EL (cell line): ENCODE measurements around the gene ATP7B.
"Not testable (repeated sequence)": the region's sequence is repeated elsewhere in the genome, so short reads cannot be mapped to it uniquely, and the experiment has no call there.

ENCODE experiments used
- DNase-seq: peaks from one replicate; pipeline ENCODE4 v3.0.0-alpha.2; 2016

Gene ATP7B

DNA sequence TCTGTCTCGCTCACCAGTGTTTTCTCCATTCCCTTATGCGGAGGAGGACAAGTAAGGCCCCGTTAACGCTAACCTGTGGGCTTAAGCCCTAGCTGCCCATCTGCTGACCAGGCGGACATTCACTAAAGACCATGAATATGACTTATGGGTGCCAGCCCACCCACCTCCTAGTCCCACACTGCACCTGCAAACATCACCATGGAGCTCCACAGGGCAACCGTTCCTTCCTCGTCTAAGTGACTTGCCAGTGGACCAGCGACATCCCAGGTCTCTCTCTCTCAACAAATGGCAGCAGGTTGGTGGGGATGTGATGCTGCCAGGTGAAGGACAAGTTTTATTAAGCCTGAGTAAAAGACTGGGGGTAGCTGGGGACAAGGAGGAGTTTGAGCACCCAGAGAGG lies 94.3 kb downstream of the ATP7B start:
- no peak for DNase-seq

DNA sequence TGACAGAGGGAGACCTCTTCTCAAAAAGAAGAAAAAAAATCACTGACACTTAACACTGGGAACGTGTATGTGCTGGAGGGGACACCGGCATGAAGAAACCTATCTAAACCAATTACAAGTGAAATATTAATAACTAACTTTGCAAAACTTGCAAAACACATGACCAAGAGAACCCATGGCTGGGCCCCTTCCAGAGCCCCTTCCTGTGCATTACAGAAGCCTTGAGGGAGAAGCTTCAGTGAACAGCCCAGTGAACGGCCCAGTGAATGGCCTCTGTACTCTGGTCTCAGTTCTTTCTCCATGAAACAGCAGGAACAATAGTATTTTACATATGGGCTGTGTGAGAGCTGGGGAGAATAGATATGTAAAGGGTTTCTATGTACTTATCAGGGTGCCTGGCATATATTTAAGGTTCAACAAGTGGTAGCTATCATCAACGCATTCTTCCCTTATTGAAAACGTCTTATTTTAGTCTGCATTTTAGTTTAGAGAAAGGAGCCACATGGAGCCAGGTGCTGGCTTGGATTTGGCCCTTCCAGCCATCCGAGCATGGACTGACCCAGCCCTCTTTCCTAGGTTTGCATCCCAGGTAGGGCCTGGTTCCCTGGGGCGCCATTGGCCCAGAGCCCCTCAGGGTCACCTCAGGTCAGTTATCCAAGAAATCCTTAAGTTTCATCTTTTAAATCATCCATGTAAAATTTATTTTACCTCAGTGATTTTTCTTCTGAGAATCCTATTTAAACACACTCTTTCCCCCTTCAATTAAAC lies 95.0 kb downstream of the ATP7B start:
- no peak for DNase-seq

DNA sequence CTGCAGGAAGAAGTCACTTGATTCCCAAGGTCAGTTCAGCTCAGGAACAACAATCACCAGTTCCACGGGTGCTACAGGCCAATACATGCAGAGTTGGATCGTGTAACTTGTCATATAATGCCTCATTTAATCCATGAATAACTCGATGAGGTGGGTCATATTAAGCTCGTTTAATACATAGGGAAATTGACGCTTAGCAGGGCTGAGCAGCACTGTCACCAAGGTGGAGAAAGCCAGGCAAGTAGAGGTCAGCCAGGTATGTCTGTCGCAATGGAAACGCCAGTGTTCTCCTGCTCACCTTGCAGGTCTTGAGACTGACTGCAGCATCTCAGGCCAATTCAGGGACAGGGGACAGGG lies 97.1 kb downstream of the ATP7B start:
- no peak for DNase-seq

DNA sequence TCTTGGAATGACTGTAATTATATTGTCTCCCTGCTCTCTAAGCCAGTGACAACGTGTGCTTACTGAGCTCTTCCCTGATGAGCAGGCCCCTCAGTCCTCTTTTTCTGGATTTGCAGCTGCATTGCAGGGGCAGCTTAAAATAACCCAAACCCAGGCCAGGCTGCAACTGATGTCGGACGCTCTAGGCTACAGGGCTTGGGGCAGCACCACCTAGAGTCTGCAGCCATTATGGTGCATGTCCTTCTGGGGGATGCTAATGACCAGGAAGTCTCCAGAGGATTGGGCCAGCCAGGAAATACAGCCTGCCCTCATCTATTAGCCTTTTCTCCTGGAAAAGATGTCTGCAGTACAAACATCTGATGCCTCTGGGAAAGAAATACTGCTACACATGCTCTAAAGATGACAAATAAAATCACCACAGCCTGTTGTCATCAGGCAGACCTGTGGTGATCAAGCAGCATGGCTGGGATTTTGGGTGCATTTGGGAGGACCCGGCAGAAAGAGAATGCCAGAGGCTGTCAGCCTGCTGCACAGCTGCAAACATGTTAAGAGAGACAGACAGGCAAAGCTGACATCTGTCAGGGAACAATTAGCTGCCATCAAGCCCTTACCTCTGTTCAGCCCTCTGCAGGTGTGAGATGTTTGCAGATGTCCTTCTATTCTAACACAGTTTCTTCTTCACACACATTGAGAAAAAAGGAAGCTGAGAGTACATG lies 97.7 kb downstream of the ATP7B start:
- DNase-seq, result no peak

DNA sequence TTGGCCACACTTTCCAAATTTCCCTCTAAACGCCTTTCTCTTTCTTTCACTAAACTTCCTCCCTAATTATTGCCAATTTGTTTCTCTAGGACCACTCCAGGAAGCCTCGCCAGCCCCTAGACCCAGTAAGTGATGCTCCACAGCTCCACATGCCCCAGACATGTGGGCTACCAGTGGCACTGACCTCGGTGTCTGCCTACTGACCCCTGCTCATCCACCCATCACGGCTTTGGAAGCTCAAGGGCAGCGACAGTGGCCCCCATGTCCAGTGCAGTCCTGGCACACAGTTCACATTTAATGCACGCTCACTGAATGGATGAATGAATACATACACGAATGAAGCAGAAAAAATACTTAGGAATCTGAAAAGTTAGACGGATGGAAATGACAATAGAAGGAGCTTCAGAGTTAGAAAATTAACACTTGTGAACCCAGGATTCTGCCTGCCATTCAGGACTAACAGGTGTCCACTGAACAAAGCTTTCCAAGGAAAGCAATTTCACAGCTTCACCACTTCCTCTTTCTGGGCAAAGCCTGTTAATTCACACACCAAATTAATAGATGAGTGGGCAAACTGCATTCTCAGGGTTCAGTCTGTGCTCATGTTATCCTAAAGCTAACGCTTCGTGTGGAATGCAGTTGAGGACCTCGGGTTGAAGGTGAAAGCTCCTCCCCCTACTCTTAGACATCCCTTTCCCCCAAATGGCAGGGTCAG lies 98.6 kb downstream of the ATP7B start:
- no peak for DNase-seq

DNA sequence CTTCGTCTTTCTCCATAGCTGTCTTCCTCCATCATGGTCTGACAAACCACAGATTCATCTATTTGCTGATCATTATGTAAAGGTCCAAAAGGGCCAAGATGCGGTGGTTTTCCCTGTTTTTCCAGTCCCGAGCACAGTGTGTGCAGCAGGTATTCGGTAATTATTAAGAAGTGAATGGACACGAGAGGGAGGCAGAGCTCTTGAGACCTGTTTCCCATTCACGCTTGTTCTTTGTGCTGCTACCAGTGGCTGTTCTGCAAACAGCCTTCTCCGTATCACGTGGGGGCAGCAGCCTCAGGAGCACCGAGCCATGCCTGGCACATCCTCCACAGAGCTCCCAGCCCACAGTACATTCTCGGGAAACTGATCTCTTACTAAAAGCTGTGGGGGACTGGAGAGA lies 99.2 kb downstream of the ATP7B start:
- no peak for DNase-seq

DNA sequence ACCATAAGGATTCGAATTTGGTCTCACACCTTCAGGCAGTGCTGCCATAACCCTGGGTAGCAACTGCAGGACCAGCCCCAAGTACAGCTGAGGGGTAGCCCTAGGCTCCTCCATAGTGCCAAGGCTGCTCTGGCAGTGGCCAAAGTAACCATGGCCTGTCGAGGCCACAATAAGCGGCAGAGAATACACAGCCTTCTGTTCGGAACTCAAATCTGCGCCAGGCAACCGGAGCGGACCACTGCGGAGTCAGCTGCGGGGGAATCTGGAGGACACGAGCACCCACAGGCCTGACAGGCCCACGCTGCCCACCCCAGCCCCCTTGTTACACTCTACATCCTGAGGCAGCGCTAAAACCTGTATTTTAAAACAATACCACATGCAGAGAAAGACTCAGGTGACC lies 100.7 kb downstream of the ATP7B start:
- DNase-seq, result no peak

DNA sequence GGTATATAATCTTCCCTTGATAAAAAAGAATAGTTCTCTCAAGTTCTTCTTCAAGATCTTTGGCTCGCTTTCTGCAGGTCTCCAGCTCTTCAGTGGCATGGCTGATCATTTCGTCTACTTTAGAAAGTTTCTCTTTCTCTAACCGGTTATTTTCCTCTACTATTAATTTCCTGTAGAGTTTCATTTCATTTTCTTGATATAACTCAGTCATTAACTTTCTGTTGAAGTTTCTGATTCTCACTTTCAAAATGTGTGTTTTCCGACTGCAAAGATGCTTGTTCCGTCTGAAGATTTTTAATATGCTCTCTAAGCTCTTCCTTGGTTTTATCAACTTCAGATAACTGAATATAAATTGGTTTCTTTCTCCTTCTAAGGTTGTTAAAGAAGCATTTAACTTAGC lies 102.0 kb downstream of the ATP7B start:
- DNase-seq, result not testable (repeated sequence)

DNA sequence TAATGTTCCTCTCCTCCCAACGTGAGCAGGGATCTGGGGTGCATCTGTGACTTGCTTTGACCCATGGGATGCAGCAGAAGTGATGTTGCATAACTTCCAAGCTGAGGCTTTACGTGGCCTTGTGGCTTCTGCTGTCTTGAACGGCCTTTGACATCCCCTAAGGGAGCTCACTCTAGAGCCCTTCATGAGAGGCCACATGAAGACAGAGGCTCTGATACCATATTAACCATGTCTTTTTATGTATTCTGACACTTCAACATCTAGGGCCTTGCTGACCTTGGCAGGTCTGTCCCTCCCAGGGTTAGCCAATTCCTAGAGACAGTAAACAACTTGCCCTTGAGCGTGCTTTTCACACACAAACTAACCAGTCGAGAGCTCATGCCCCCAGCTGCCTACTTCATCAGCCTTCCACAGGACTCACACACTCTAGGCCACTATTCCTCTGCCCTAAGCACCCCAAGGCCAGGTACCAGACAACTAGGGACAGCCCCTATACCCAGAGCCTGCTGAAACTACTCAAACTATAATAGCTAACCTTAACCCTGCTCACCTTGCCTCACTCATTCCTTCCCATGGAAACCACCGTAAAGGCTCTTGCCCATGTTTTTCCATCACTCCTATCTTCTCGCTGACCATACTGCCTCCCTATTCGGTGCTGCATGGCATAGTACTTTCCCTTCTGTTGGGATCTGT lies 104.1 kb downstream of the ATP7B start:
- no peak for DNase-seq

DNA sequence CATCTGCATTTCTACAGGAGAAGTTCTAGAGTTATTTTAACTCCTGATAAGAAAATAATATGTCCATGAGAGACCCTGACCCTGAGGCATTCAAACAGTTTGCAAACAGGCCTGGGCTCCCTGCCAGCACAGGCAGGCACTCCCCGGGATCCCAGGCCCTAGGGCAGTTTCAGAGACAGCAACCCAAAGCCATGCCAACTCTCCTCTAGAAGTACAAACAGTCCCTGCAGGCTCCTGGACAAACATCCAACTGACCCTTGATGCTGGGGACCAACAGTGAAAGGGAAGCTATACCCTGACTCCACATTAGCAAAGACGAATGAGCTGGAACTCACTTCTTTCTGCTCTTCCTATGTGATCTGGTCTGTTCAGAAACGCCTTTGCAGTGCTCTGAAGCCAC lies 104.7 kb downstream of the ATP7B start:
- DNase-seq, result no peak

DNA sequence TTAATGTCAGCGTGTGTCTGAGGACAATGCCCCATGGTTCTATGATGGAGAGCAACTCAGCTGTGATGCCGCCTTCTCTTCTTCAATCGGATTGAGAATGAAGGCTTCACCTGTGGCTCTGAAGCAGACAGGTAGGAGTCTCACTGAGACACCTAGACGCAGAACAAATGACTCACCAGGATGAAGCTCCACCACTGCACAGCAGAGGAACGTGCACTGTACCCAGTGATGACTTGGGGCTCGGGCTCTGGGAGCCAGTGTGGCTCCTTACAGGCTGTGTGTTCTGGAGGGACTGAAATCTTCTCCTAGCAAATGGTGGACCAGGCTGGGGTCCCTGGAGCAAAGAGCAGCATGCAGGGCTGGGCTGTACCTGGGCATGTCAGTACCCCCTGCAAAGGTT lies 105.5 kb downstream of the ATP7B start:
- DNase-seq, result no peak

DNA sequence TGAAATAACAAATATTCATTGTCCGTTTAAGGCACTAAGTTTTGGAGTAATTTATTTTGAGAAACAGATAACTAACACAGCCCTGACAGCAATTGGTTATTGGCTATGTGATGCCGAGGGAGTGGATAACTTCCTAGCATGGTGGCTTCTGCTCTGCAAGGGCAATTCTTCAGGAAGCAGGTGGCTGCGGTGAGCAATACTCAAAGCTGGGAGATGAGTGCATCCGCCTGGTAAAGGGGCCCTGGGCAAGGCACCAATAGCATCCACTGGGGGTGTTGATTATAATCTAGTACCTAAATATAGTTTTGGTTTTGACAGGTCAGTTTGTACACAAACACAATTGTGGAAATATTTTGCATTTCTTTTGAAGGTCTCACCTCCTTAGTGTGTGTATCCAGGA lies 108.5 kb downstream of the ATP7B start:
- no peak for DNase-seq

DNA sequence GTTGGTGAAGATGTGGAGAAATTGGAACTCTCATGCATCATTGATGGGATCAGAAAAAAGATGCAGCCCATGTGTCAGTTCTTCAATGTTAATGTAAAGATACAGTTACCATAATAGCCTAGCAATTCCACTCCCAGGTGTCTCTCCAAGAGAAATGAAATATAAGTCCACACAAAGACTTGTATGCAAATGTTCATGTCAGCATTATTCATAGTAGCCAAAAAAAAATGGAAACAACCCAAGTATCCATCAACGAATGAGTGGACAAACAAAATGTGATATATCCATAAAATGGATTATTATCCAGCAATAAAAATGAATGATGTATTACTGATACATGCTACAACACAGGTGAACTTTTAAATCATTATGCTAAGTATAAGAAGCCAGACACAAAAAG lies 110.8 kb downstream of the ATP7B start:
- no peak for DNase-seq

DNA sequence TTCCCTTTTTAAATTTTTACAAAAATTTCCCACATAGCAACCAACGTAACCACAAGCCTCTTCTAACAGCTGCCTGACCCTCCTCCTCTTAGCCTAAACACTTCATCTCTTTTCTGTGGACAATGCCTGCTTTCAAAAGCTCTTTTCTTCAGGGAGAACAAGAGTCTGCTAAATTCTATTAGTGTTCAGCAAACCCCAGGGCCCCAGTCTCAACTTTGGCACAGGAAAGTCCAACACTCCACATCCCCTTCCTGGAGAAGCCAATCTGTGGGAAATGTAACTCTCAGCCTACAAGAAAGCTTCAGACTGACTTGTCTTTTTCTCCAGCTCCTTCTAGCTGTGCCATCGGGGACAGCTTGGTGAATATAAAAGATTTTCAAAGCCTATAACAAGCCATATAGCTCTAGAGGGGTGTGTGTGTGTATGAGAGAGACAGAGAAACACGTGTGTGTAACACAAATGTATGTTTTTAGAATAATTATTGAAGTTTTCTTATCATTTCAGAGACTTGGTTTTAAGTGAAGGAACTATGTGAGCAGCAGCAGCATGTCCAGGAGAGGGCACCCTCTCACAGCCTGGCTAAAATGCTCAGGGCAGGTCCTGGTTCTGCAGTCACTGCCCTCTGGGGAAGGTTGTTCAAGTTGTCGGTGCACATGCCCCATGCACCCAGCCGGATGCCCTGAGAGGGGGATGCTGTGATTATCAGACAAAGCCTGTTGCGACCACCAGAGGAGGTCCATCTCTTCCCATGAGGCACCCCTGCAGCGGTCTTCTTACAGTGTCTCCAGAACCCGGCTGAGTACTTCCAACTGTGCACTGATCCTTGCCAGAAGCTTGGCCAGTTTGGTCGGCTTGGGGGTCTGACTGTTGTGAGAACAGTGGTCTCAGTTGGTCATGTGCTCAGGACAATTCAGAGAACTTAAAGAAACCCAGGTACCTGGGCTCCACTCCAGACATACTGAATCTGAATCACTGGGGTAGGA lies 115.1 kb downstream of the ATP7B start:
- peak; percentile 42 for DNase-seq

DNA sequence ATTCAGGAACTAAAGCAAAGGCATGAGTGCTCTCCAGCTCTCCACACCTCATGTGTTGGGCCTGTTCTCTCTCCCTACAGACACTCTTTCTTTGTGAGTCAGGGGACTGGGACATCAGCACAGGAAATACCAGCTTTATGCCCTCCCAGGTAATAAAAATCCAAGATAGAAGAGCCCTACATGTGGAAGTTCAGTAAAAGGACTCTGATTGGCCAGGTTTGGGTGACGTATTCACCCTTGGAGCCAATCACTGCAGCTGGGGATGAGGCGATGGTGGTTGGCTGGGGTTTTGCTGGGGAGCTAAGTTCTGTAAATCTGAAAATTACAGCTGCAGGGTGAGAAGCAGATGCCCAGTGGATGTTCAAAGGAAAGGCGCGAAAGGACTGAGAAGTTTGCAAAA lies 117.0 kb downstream of the ATP7B start:
- no peak for DNase-seq

DNA sequence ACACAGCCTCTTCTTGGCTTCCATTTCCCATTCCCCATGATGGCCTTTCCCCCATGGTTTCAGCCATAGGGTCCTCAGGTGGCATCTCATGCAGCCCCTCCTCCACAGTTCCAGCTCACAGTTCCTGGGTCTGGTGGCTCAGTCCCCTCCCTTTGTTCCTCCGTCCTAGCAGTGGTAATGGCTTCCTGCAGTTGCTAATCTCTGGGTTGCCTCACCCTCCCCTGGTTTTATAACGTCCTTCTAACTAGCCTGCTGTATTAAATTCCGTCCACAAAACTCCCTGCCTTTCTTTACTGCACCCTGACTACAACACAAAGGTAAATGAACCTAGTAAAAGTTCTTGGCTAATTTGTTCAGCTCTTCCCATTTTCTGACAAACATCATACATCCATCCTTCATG lies 118.6 kb downstream of the ATP7B start:
- no peak for DNase-seq

DNA sequence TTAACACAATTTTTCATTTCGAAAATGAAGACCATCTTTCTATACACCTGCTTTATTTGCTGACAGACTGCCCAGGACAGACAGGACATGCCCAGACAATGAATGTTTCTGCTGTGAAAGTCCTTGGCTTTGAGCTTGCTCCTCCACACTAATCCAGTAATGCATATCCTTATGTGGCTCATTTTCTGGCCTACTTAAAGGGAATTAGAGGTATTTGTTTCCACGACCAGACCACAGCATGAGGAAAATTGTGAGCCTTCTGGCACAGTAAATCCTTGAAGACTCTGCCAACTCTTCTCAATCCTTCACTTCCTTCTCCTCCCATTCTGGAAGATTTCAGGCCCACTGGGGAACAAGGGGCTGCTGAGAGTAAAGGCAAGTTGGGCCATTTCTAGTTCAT lies 123.8 kb downstream of the ATP7B start:
- DNase-seq, result no peak

DNA sequence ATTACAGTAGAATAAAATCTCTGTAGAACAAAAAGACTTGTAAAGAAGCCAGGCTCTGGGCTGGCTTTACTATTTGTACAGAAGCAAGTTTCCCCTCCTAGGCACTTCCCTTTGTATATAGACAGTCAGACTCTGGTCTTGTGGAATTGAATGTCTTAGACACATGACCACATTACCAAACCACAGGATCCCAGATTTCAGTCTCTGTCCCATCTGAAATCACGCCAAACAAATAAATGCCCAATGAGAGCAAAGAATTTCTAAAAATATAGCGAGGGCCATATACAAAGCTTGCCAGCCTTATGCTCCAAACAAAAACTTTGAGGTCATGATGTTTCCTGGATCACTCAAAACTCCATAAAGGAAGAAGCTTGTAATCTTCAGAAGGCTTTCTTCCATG lies 125.6 kb downstream of the ATP7B start:
- DNase-seq, result no peak

DNA sequence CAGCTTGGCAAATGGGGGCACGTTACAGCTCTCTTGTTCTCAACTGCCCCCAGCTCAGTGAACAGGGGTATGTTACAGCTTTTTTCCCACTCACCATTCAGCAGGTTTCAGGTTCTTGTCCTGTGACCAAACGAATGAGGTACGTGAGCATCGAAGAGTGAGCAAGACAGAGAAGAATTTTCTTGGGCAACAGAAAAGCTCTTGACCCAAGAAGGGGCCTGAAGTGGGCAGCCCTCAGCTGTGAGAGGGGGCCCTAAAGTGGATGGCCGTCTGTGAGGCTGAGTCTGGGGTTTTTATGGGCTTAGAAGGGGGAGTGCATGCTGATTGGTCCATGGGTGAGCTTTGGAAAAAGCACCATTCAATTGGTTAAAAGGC lies 128.0 kb downstream of the ATP7B start:
- DNase-seq, result no peak
